ENCODE measurements around the gene SPTLC1. TPM values are rescaled to one million over a fixed set of nuclear protein-coding genes. Genes with fewer than 3 reads are reported as not detected.

Gene SPTLC1
- total RNA-seq, 2 experiments from 2014 or later, result 49.1 to 54.5 TPM

DNA sequence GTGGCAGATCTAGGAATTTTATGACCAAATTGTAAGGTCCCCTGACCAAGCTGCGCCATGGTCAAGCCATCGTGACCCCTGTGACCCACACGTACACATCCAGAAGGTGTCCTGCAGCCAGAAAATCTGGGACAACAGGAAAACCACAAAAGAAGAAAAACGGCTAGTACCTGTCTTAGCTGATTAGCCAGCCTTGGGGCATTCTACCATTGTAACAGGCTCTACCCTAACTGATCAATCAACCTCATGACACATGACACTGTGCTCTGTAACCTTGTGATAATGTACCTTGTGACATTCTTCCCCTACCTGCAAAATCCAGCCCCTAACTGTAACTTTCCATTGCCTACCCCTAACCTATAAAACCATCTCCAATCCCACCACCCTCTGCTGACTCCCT lies 43.6 kb downstream of the SPTLC1 start:
- peaks cover 21% of the 10 kb centered on the region for H3K36me3 Mint-ChIP-seq

DNA sequence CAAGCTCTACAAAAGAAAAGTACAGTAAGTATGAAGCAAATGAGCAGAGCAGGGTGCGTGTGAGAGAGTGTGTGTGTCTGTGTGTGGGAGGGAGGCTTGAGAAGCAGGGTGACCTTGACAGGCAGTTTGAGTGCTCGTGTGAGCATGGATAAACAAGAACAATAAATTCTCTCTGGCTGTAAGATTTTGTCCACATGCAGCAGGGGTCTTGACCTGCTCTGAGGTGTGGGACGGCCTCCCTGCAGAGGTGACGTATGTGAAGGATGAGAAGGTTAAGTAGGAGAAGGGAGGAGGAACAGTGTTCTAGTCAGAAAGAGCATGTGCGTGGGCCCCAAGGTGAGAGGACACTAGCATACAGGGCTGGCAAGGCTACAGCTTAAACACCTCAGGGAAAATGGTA lies 49.0 kb downstream of the SPTLC1 start:
- H3K4me1 Mint-ChIP-seq, result no peaks in the 10 kb centered on the region
- no peak overlapping the region for H3K27ac Mint-ChIP-seq

More for the DNA sequence above, 43.6 kb downstream of the SPTLC1 start:
- Mint-ChIP-seq H3K4me1 (no peaks in the 10 kb centered on the region), H3K27ac (no peak overlapping the region), H3K27me3 (no peaks in the 10 kb centered on the region), H3K4me3 (no peak overlapping the region), H3K9me3 (no peaks in the 10 kb centered on the region)
- DNase-seq, result no peak

DNA sequence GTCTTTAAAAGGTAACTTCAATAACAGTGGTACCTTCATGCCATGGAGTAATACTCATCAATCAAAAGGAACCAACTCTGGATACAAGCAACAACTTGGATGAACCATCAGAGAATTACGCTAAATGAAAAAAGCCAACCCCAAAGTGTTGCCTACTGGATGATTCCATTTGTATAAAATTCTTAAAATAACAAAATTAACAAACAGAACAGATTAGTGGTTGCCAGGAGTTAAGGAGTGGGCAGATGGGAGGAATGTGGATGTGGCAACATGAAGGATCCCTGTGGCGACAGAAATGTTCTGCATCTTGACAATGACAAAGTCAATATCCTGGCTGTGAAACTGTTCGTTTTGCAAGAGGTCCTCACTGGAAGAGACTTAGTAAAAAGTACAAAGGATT lies 50.5 kb downstream of the SPTLC1 start:
- H3K4me3 Mint-ChIP-seq, result no peak overlapping the region
- peaks cover 66% of the 10 kb centered on the region for H3K36me3 Mint-ChIP-seq
- DNase-seq, result no peak
- no peaks in the 10 kb centered on the region for H3K4me1 Mint-ChIP-seq
- no peaks in the 10 kb centered on the region for H3K27me3 Mint-ChIP-seq
- no peak overlapping the region for H3K27ac Mint-ChIP-seq
- H3K9me3 Mint-ChIP-seq, result peaks cover 29% of the 10 kb centered on the region

More for the DNA sequence above, 49.0 kb downstream of the SPTLC1 start:
- H3K36me3 Mint-ChIP-seq, result peaks cover 54% of the 10 kb centered on the region
- no peak overlapping the region for H3K4me3 Mint-ChIP-seq
- DNase-seq, result no peak
- H3K9me3 Mint-ChIP-seq, result peaks cover 24% of the 10 kb centered on the region
- H3K27me3 Mint-ChIP-seq, result no peaks in the 10 kb centered on the region

DNA sequence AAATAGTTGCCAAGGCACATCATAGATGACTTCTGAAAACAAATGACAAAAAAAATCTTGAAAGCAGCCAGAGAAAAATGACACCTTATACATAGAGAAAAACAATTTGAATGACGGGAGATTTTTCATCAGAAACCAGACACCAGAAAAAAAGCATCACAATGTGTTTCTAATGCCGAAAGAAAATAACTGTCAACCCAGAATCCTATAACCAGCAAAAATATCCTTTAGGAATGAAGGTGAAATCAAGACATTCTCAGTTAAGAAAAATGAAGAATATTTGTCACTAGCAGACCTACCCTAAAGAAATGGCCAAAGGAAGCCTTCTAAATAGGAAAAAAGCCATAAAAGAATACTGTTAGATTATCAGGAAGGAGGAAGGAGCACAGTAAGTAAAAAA lies 54.0 kb downstream of the SPTLC1 start:
- Mint-ChIP-seq H3K9me3 (peaks cover 29% of the 10 kb centered on the region), H3K27me3 (no peaks in the 10 kb centered on the region), H3K4me3 (no peak overlapping the region), H3K27ac (no peak overlapping the region), H3K4me1 (peaks cover 9% of the 10 kb centered on the region), H3K36me3 (peaks cover 74% of the 10 kb centered on the region)
- no peak for DNase-seq

DNA sequence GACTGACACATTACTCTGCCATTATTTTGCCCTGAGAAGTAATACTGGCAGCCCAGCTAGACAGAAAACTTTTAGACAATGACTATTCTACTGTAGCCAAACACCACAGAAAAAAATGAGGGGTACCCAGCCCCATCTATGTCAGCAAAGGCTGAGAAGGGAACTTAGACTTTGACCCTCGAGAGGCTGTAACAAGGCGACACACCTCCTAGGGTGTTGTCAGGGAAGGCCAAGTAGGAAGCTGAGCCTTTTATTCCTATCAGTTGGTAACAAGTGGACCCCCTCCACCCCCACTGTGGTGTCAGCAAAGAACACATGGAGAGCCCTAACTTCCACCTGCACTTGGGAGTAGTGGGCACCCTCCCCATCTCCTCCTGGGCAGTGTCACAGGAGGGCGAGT lies 55.6 kb downstream of the SPTLC1 start:
- Mint-ChIP-seq H3K27ac (no peak overlapping the region), H3K27me3 (no peaks in the 10 kb centered on the region), H3K4me1 (peaks cover 9% of the 10 kb centered on the region), H3K4me3 (no peak overlapping the region), H3K36me3 (peaks cover 72% of the 10 kb centered on the region), H3K9me3 (peaks cover 26% of the 10 kb centered on the region)
- no peak for DNase-seq

DNA sequence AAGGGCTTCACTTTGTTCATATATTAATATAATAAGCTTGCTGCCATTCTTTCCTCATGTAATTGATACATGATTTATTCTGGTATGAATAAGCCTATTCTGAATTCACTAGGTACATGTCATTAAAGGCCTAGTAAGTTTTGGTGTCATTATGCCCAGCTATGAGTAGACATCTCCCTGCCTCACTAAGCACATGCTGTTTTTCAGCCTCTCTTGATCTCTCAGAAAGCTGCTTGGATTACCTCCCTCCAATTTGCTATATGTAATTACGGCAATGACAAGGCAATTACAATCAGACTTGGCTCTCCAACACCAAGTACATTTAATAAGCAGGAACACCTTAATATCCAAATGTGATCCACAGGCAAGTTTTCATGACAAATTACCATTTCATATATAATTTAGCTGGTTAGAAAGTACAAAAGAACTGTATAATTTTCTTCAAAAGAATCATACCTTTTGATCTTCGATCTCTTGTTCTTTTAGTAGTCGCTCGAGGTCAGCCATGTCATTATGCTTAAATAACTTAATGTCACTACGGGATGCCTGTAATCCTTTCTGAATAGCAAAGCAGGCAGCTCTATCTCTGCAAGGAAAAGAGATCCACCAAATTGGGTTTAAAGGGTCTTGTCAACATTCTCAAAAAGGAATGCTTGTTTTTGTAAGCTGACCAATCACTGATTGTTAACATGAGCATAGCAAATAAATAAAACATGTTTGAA lies 56.3 kb downstream of the SPTLC1 start:
- Mint-ChIP-seq H3K36me3 (peaks cover 72% of the 10 kb centered on the region), H3K27ac (peak overlapping the region; percentile 16), H3K4me3 (no peak overlapping the region), H3K27me3 (no peaks in the 10 kb centered on the region), H3K9me3 (peaks cover 26% of the 10 kb centered on the region), H3K4me1 (peaks cover 9% of the 10 kb centered on the region)
- no peak for DNase-seq

DNA sequence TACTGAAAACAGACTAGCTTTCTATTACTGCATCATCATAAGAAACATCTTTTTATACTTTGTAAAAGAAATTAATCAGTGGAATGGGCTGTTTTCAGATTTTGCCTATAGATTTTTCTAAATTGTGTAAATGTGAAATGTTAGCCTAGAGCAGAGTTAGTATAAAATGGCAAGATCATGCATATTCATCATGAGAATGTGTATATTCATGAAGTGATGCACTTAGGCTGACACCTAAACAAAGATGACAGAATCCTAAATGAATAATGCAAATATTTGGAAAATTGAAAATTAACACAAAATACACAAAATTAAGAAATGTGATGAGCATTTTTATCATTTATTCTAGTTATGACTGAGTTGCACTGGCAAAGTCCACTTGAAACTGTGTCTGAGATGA lies 57.2 kb downstream of the SPTLC1 start:
- H3K9me3 Mint-ChIP-seq, result peaks cover 21% of the 10 kb centered on the region
- no peak overlapping the region for H3K4me3 Mint-ChIP-seq
- no peak overlapping the region for H3K27ac Mint-ChIP-seq
- peaks cover 9% of the 10 kb centered on the region for H3K4me1 Mint-ChIP-seq
- DNase-seq, result no peak
- H3K36me3 Mint-ChIP-seq, result peaks cover 73% of the 10 kb centered on the region
- no peaks in the 10 kb centered on the region for H3K27me3 Mint-ChIP-seq

DNA sequence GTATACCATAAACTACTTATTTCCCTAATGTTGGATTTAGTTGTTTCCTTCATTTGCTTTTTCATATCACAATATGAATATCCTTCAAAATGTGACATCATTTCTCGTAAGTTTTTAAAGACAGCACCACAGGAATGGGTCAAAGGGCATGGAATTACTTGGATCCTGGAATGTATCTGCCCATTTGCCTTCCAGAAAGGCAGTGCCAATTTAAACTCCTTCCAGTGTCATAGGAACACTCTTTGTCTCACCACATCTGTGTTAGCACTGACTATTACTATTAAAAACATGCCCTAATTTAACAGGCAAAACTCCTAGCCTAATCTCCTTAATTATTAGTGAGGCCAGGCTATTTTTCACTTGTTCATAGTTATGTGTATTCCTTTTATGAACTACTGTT lies 58.0 kb downstream of the SPTLC1 start:
- Mint-ChIP-seq H3K36me3 (peaks cover 71% of the 10 kb centered on the region), H3K4me1 (peaks cover 9% of the 10 kb centered on the region), H3K9me3 (peaks cover 13% of the 10 kb centered on the region), H3K27me3 (no peaks in the 10 kb centered on the region), H3K27ac (no peak overlapping the region), H3K4me3 (no peak overlapping the region)
- DNase-seq, result no peak

DNA sequence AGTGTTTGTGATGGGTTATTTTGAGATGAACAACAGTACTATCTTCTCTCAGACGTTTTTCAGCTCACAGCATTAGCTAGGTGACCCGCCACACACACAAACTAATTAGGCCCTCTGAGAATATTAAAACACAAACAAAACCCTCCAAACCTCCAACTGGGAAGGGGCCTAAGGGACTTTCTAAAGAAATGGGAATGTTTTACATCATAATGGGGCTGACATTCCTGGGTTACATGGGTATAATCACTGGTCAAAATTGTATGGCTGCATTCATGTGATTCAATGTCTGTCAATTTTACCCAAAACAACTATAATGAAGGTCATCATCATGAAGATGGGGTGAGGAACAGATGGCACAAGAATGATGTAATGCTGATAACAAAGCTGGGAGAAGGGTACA lies 59.6 kb downstream of the SPTLC1 start:
- no peaks in the 10 kb centered on the region for H3K27me3 Mint-ChIP-seq
- H3K4me3 Mint-ChIP-seq, result no peak overlapping the region
- peaks cover 9% of the 10 kb centered on the region for H3K4me1 Mint-ChIP-seq
- peaks cover 3% of the 10 kb centered on the region for H3K9me3 Mint-ChIP-seq
- DNase-seq, result no peak
- H3K36me3 Mint-ChIP-seq, result peaks cover 62% of the 10 kb centered on the region
- no peak overlapping the region for H3K27ac Mint-ChIP-seq

DNA sequence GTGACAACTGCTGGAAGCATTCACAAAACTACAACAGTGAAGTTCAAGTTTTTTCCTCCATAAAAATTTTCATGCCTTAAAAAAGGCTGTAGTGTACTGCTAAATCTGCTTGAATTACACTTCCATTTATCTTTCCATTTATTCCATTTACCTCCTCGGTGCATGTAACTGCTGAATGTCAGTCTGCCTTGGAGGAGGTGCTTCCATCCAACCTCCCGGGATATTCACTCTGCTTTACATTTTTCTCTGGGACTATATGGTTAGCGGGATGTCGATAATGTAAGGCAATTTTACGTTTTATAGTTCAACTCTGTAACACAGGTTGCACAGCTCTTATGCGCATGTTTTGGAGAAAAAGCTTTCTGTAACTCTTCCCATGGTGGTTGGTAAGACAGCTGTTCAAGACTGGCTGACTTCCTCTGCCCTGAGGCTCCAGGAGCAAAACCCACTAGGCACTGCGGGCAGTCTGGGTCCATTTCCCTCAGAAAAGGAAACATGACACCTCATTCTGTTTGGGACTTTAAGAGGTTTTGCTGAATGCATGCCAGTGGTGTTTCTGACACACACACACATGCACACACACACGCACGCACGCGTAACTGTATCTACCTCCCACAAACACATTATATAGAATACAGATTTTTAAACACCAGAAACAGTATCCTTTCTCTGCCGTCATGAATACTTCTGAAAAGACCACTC lies 66.1 kb downstream of the SPTLC1 start:
- Mint-ChIP-seq H3K9me3 (peaks cover 4% of the 10 kb centered on the region), H3K4me1 (peaks cover 1% of the 10 kb centered on the region), H3K4me3 (no peak overlapping the region), H3K27me3 (no peaks in the 10 kb centered on the region), H3K27ac (no peak overlapping the region), H3K36me3 (peaks cover 62% of the 10 kb centered on the region)
- DNase-seq, result no peak

DNA sequence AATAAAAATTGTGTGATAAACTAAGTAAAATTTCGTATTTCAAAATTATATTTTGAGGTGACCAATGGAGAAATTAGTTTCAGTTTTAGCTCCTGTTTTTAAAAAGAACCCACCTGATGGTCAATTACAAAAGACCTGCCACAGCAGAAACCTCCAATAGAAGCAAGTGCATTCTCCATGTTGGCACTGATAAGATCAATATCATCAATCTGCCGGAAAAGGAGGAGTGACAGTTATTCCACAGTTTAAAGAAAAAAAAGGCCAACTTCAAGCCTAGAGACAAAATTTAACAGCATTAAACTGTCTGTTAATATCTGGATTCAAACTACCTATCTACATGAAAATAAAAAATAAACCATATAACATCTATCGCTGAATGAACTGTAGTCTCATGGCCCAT lies 67.7 kb downstream of the SPTLC1 start:
- Mint-ChIP-seq H3K27ac (no peak overlapping the region), H3K4me3 (no peak overlapping the region), H3K36me3 (peaks cover 62% of the 10 kb centered on the region), H3K4me1 (peaks cover 1% of the 10 kb centered on the region), H3K27me3 (no peaks in the 10 kb centered on the region), H3K9me3 (peaks cover 18% of the 10 kb centered on the region)
- DNase-seq, result no peak

DNA sequence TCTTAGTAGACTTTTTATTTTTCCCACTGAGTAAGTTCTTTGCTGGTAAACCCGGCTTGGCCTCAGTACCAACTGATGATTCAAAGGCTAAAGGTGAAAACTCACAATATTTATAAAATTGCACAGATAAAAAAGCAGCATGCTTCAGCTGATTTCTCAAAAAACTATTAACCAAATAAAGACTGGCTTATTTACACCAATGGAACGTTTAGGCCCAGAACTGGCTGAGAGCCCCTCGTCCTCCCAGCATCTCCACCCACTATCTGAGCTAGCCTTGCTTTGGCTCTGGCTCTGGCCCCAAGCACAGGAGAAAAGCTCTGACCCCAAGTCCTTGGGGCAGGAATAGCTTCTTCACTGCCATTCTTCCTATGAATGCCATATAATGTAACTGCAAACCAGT lies 68.5 kb downstream of the SPTLC1 start:
- peaks cover 65% of the 10 kb centered on the region for H3K36me3 Mint-ChIP-seq
- no peaks in the 10 kb centered on the region for H3K27me3 Mint-ChIP-seq
- peaks cover 26% of the 10 kb centered on the region for H3K9me3 Mint-ChIP-seq
- no peak overlapping the region for H3K4me3 Mint-ChIP-seq
- no peak overlapping the region for H3K27ac Mint-ChIP-seq
- H3K4me1 Mint-ChIP-seq, result peaks cover 1% of the 10 kb centered on the region
- no peak for DNase-seq

DNA sequence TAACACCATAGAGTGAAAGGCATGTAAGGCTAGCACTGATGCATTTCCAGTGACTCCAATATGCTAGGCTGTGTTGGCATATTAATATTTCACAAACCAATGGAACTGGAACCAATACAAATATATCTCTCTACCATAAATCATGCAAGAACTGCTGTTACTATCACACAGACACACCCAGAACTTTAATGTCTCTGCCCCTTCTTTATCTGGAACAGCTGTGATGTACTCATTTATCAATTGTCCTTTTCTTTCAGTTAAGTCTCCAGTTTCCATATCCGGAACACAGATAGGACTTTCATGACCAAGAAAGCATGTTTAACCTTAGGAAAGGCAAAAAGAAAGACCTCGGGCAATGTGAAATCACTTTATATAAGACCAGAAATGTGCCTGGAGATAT lies 70.3 kb downstream of the SPTLC1 start:
- DNase-seq, result no peak
- Mint-ChIP-seq H3K27ac (no peak overlapping the region), H3K4me3 (no peak overlapping the region), H3K4me1 (peaks cover 1% of the 10 kb centered on the region), H3K36me3 (peaks cover 70% of the 10 kb centered on the region), H3K27me3 (no peaks in the 10 kb centered on the region), H3K9me3 (peaks cover 26% of the 10 kb centered on the region)

DNA sequence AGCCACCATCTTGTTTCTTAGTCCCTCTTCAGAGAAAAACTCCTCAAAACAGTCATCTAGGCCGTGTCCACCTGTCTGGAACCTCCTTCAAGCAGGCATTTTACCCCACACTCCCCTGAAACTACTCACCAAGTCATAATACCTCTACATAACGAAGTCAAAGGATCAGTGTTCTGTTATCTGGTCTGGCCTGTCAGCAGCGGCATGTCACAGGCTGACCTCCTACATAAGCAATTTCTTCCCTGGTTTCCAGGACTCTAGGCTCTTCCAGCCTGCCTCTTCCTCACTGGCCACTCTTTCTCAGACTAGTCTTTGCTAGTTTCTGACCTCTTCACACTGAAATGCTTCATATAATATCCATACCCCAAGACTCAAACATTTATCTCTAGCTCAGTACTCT lies 72.2 kb downstream of the SPTLC1 start:
- Mint-ChIP-seq H3K9me3 (peaks cover 26% of the 10 kb centered on the region), H3K27me3 (no peaks in the 10 kb centered on the region), H3K27ac (no peak overlapping the region), H3K4me1 (no peaks in the 10 kb centered on the region), H3K36me3 (peaks cover 58% of the 10 kb centered on the region), H3K4me3 (no peak overlapping the region)
- no peak for DNase-seq

DNA sequence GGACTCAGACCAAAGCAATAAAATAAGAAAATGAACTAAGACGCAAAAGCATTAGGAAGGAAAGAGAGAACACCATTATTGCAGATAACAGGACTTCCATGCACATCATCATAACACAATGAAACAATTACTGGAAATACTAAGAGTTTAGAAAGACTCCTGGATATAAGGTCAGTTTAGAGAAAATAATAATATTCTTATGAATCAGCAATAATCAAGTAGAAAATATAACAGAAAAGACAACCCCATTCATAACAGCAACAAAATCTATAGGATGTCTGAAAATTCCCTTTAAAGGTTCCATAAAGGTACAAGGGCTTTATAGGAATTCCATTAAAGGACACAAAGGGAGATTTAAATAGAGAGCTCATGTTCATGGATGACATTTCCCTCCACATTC lies 73.0 kb downstream of the SPTLC1 start:
- Mint-ChIP-seq H3K4me1 (no peaks in the 10 kb centered on the region), H3K4me3 (no peak overlapping the region), H3K9me3 (peaks cover 26% of the 10 kb centered on the region), H3K27ac (no peak overlapping the region), H3K36me3 (peaks cover 60% of the 10 kb centered on the region), H3K27me3 (no peaks in the 10 kb centered on the region)
- DNase-seq, result no peak

DNA sequence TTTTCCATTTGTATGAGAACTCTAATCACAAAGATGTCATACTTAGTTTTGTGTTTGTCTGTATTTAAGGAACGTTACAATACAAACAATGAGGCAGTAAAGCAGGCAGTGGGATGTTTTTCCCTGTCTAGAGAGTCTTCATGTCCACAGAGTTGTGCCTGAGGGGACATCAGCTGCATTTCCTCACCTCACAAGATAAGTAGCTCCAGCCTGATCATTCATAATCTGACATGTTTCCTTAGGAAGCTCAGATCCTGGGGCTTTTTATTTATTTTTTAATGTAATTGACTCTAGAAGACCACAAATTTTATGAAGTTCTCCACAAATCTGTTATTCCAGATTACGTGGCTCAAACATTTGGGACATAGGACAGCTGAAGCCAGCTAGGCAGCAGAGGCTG lies 78.5 kb downstream of the SPTLC1 start:
- Mint-ChIP-seq H3K36me3 (peaks cover 24% of the 10 kb centered on the region), H3K9me3 (peaks cover 1% of the 10 kb centered on the region), H3K27me3 (no peaks in the 10 kb centered on the region), H3K4me3 (no peak overlapping the region), H3K27ac (no peak overlapping the region), H3K4me1 (no peaks in the 10 kb centered on the region)
- DNase-seq, result no peak

All from activated naive CD8-positive, alpha-beta T cell treated with anti-CD3 and anti-CD28 coated beads for 36 hours (primary cell).